IMR-90 (cell line): Measurements from ENCODE around the gene RIPK1. TPM values are rescaled to one million over a fixed set of nuclear protein-coding genes. Genes with fewer than 3 reads are reported as not detected.
"Not testable (repeated sequence)": the region's sequence is repeated elsewhere in the genome, so short reads cannot be mapped to it uniquely, and the experiment has no call there.

Source experiments
- ATAC-seq: fragments of 200-7000 bp; cut with Tn5 transposase; 2 replicates; pipeline ENCODE4 v1.9.1; 2020; ENCODE audit warnings: low read depth, mild to moderate bottlenecking, moderate library complexity
- BruUV-seq: library from RNA; stranded (reverse); fragments of 400-500 nt; replicated peaks from 2 replicates; lab custom pipeline; 2021; lab: Mats Ljungman, UMichigan
- CTCF ChIA-PET: fragments of 300-600 bp; formaldehyde crosslinking; extraction: SDS; loops from one replicate; lab custom pipeline; 2021; ENCODE audit warnings: antibody characterized with exemption; lab: Yijun Ruan, JAX
- POLR2A ChIA-PET: fragments of 300-600 bp; sonication (Branson Sonifier 250); formaldehyde crosslinking; loops from one replicate; lab custom pipeline; 2022; ENCODE audit warnings: antibody characterized with exemption; ENCODE audit not compliant: unreplicated experiment; lab: Charles Lee
- DNase-seq: peaks from one replicate; pipeline ENCODE4 v3.0.0; 2013
- H2AFZ ChIP-seq: replicated peaks from 2 replicates; pipeline ENCODE3; 2013; ENCODE audit warnings: low read length, mild to moderate bottlenecking; ENCODE audit not compliant: poor library complexity
- H2AK5ac ChIP-seq: 2 replicates; pipeline ENCODE4 v1.6.1; 2013; ENCODE audit warnings: low read depth, low read length, inconsistent platforms
- H2AK9ac ChIP-seq: replicated peaks from 2 replicates; pipeline ENCODE3; 2013; ENCODE audit warnings: mild to moderate bottlenecking, low read depth, low read length, moderate library complexity; ENCODE audit not compliant: poor library complexity
- H2BK120ac ChIP-seq: 2 replicates; pipeline ENCODE4 v1.6.1; 2013; ENCODE audit warnings: low read depth, low read length, inconsistent platforms
- H2BK15ac ChIP-seq: 3 replicates; pipeline ENCODE4 v1.6.1; 2013; ENCODE audit warnings: low read depth, low read length, inconsistent platforms
- H2BK20ac ChIP-seq: 2 replicates; pipeline ENCODE4 v1.6.1; 2013; ENCODE audit warnings: low read depth, mild to moderate bottlenecking, inconsistent platforms, low read length, moderate library complexity
- H2BK5ac ChIP-seq: 2 replicates; pipeline ENCODE4 v1.6.1; 2013; ENCODE audit warnings: mild to moderate bottlenecking, low read depth, low read length, inconsistent platforms; ENCODE audit not compliant: poor library complexity, severe bottlenecking
- H3K14ac ChIP-seq: replicated peaks from 2 replicates; pipeline ENCODE4 v1.6.1; 2013; ENCODE audit warnings: low read depth, low read length, inconsistent platforms
- H3K18ac ChIP-seq: 2 replicates; pipeline ENCODE4 v1.6.1; 2013; ENCODE audit warnings: low read depth, low read length, control low read depth
- H3K23ac ChIP-seq: 2 replicates; pipeline ENCODE4 v1.6.1; 2013; ENCODE audit warnings: low read depth, low read length, inconsistent platforms
- H3K27ac ChIP-seq: 2 replicates; pipeline ENCODE4 v1.5.1; 2013; ENCODE audit warnings: mild to moderate bottlenecking, control low read depth, low read length; ENCODE audit not compliant: insufficient read depth
- H3K27me3 ChIP-seq: 2 replicates; pipeline ENCODE4 v1.6.1; 2013; ENCODE audit warnings: low read length; ENCODE audit not compliant: control insufficient read depth, insufficient read depth
- H3K36me3 ChIP-seq: 2 replicates; pipeline ENCODE4 v1.6.1; 2013; ENCODE audit warnings: low read length, mixed read lengths; ENCODE audit not compliant: control insufficient read depth, insufficient read depth
- H3K4ac ChIP-seq: 2 replicates; pipeline ENCODE4 v1.6.1; 2013; ENCODE audit warnings: low read depth, low read length, inconsistent platforms
- H3K4me1 ChIP-seq: 2 replicates; pipeline ENCODE4 v1.6.1; 2013; ENCODE audit warnings: low read length, mixed read lengths; ENCODE audit not compliant: control insufficient read depth, insufficient read depth
- H3K4me2 ChIP-seq: 2 replicates; pipeline ENCODE4 v1.6.1; 2013; ENCODE audit warnings: low read depth, mild to moderate bottlenecking, control low read depth, low read length, moderate library complexity
- H3K4me3 ChIP-seq: 2 replicates; pipeline ENCODE4 v1.5.1; 2013; ENCODE audit warnings: low read depth, mild to moderate bottlenecking, control low read depth, low read length, moderate library complexity; ENCODE audit not compliant: insufficient read depth
- H3K56ac ChIP-seq: 2 replicates; pipeline ENCODE4 v1.6.1; 2013; ENCODE audit warnings: low read length, inconsistent platforms; ENCODE audit not compliant: insufficient read depth; ENCODE audit errors: extremely low read depth
- H3K79me1 ChIP-seq, 2 experiments: 2 replicates each; pipeline ENCODE4 v1.6.1; 2013; ENCODE audit warnings: low read length in 2 of 2, inconsistent platforms in 1 of 2, low read depth in 1 of 2
- H3K9ac ChIP-seq: 2 replicates; pipeline ENCODE4 v1.6.1; 2013; ENCODE audit warnings: low read depth, low read length, control low read depth
- H3K9me1 ChIP-seq: 2 replicates; pipeline ENCODE4 v1.6.1; 2013; ENCODE audit warnings: low read length, inconsistent platforms; ENCODE audit not compliant: insufficient read depth
- H3K9me3 ChIP-seq: 2 replicates; pipeline ENCODE4 v1.6.1; 2013; ENCODE audit warnings: low read length; ENCODE audit not compliant: control insufficient read depth, insufficient read depth
- H4K20me1 ChIP-seq: 2 replicates; pipeline ENCODE4 v1.6.1; 2013; ENCODE audit warnings: low read length, inconsistent platforms; ENCODE audit not compliant: insufficient read depth
- H4K5ac ChIP-seq: 2 replicates; pipeline ENCODE4 v1.6.1; 2013; ENCODE audit warnings: mild to moderate bottlenecking, low read depth, low read length, control low read depth
- H4K8ac ChIP-seq, 2 experiments: 2 replicates each; pipeline ENCODE4 v1.6.1; 2013; ENCODE audit warnings: low read depth in 2 of 2, low read length in 2 of 2, control low read depth in 1 of 2, inconsistent platforms in 1 of 2
- H4K91ac ChIP-seq: 2 replicates; pipeline ENCODE4 v1.6.1; 2013; ENCODE audit warnings: low read depth, low read length, inconsistent platforms; ENCODE audit not compliant: insufficient read depth
- WGBS, 2 experiments: methylation state at CpG; one replicate each; pipeline versions ENCODE4 v1.1.5 to v1.1.7; 2013; ENCODE audit warnings: missing lambda C conversion rate in 2 of 2; ENCODE audit not compliant: insufficient read length in 1 of 2; ENCODE audit errors: extremely low coverage in 2 of 2; 5-methylcytosine and 5-hydroxymethylcytosine counted together
- dilution Hi-C: fragments of 300-500 bp; cut with HindIII; formaldehyde crosslinking; loops from one replicate; pipeline ENCODE4 v1.14.3; 2018; ENCODE audit warnings: low sequenced_read_pairs; ENCODE audit not compliant: unreplicated experiment
- in situ Hi-C: fragments of 300-500 bp; cut with MboI; formaldehyde crosslinking; loops from 3 replicates; pipeline ENCODE4 v1.14.3; 2019; ENCODE audit warnings: low sequenced_read_pairs, inconsistent platforms, mixed read lengths
- intact Hi-C: fragments of 100-400 bp; cut with micrococcal nuclease; formaldehyde crosslinking; loops from 2 replicates; pipeline ENCODE4 v1.10.0; 2022
- polyA plus RNA-seq, 3 experiments: library from polyadenylated mRNA; depleted of rRNA; stranded (reverse); fragments of >200 nt; gene quantifications; 2 replicates each; pipeline ENCODE4 v1.2.3, GENCODE V29; 2012; ENCODE audit warnings: low replicate concordance in 1 of 3
- total RNA-seq: library from RNA; depleted of rRNA; stranded (reverse); fragments of >200 nt; gene quantifications from 2 replicates; pipeline ENCODE4 v1.2.3, GENCODE V29; 2012

RIPK1 gene
- total and polyA plus RNA-seq, 2 of the 4 experiments (the other 2 are of a cell fraction) = 12.6 to 25.6 TPM

DNA sequence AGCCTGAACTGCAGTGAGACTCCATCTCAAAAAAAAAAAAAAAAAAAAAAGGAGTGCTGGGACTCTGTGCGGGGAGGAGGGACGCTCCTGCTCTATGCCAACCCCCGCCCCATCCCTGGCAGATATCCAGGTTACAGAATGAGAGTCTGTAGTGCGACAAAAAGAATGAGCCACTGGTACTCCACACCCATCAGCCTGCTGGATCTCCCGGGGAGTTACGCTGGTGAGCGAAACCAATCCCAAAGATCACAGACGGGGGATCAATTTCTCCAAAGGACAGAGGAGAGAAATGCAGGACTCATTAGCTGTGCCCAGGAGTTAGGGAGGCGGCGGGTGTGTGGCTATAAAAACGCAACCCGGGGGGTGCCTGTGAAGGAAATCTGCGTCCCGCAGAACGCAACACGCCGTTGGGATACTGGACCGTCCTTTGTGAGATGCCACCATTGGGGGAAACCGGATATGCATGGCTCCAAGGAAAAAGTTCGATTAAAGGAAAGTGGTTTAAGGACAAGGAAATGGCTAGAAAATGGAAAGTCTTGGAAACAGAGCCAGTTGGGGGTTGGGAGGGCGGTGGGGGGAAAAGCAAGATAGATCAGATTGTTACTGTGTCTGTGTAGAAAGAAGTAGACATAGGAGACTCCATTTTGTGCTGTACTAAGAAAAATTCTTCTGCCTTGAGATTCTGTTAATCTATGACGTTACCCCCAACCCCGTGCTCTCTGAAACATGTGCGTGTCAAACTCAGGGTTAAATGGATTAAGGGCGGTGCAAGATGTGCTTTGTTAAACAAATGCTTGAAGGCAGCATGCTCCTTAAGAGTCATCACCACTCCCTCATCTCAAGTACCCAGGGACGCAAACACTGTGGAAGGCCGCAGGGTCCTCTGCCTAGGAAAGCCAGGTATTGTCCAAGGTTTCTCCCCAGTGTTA, 13.8 kb upstream of the RIPK1 start:
- DNase-seq, H3K27ac ChIP-seq, H2BK5ac ChIP-seq, H3K18ac ChIP-seq, H3K27me3 ChIP-seq, H2BK15ac ChIP-seq, H2BK20ac ChIP-seq, H2AK5ac ChIP-seq, H4K20me1 ChIP-seq, dilution Hi-C loops, H3K36me3 ChIP-seq, H3K9ac ChIP-seq, H3K79me1 ChIP-seq, H3K9me1 ChIP-seq, H3K4me1 ChIP-seq, H3K56ac ChIP-seq, H4K91ac ChIP-seq, H2AK9ac ChIP-seq, H4K5ac ChIP-seq, BruUV-seq, H3K9me3 ChIP-seq, ATAC-seq: not testable (repeated sequence)
- H3K4ac ChIP-seq = peak overlapping the region; percentile 35; the same call in 1 of the 2 replicates
- H2AFZ ChIP-seq = peak overlapping the region; percentile 98
- 0 out of 2 replicates have a peak overlapping the region, but pooled peaks have one; percentile 51 for H3K23ac ChIP-seq
- H3K4me2 ChIP-seq = peak overlapping the region; percentile 32; the same call in 1 of the 2 replicates
- in situ Hi-C loops (loop anchor here (10.0 kb wide), 2 partner anchors 60 to 210 kb away; partner anchors contain the start of genes NQO2 and SERPINB1), intact Hi-C loops (loop anchor here (2.0 to 5.0 kb wide), 2 partner anchors 208 to 317 kb away; no protein-coding TSS in a partner anchor)
- H4K8ac ChIP-seq = peak overlapping the region; percentile 52 to 76; a peak in 2 of 4 replicates
- ChIA-PET CTCF (interaction anchor here (1.0 to 1.4 kb wide), 2 partner anchors 9 to 53 kb away, joined by 3 to 5 read pairs; no protein-coding TSS in a partner anchor), POLR2A (interaction anchor here (0.6 to 1.0 kb wide), 3 partner anchors 55 to 1900 kb away, joined by 3 to 6 read pairs (median 4); partner anchors contain the start of gene NQO2)
- 0 out of 2 replicates have a peak overlapping the region, but pooled peaks have one; percentile 3 for H2BK120ac ChIP-seq
- 0 out of 2 replicates have a peak overlapping the region, but pooled peaks have one; percentile 2 for H3K14ac ChIP-seq
- peak overlapping the region; percentile 53; the same call in 1 of the 2 replicates for H3K4me3 ChIP-seq
- WGBS, 2 experiments = 30% methylated on average over 14 of the region's 27 CpGs; no CpG with 5 or more reads in 1 of the 2 experiments

DNA sequence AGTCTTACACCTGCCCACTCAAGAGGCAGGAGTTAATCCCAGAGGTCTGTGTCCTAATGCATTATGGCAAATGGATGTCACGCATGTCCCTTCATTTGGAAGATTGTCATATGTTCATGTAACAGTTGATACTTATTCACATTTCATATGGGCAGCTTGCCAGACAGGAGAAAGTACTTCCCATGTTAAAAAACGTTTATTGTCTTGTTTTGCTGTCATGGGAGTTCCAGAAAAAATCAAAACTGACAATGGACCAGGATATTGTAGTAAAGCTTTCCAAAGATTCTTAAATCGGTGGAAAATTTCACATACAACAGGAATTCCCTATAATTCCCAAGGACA, 13.2 kb upstream of the RIPK1 start:
- ATAC-seq, H3K79me1 ChIP-seq, H2BK120ac ChIP-seq, H3K14ac ChIP-seq, H3K9me1 ChIP-seq, H3K9me3 ChIP-seq, H2BK15ac ChIP-seq, H3K23ac ChIP-seq, H3K27ac ChIP-seq, H4K20me1 ChIP-seq, H3K4me3 ChIP-seq, CTCF ChIA-PET, H4K91ac ChIP-seq, H2BK5ac ChIP-seq, H3K4me1 ChIP-seq, H2AK5ac ChIP-seq, H3K27me3 ChIP-seq, H2AK9ac ChIP-seq, dilution Hi-C loops, POLR2A ChIA-PET, H2BK20ac ChIP-seq, H3K9ac ChIP-seq, H4K5ac ChIP-seq, H3K4me2 ChIP-seq, H4K8ac ChIP-seq, H3K56ac ChIP-seq, H3K4ac ChIP-seq, H2AFZ ChIP-seq, H3K36me3 ChIP-seq, BruUV-seq, DNase-seq, H3K18ac ChIP-seq: not testable (repeated sequence)
- intact Hi-C loops (loop anchor here (2.0 to 5.0 kb wide), 2 partner anchors 208 to 318 kb away; no protein-coding TSS in a partner anchor), in situ Hi-C loops (loop anchor here (10.0 kb wide), 2 partner anchors 60 to 210 kb away; partner anchors contain the start of genes NQO2 and SERPINB1)
- no CpG with 5 or more reads among the region's 3 CpGs for WGBS, 2 experiments
